GM12891 (cell line): ENCODE results near the gene RASSF9.

Source experiments
- POLR2A ChIP-seq: IDR thresholded peaks from 2 replicates; pipeline ENCODE4 v1.6.1; 2011; ENCODE audit warnings: low read depth, low read length, control low read depth
- SPI1 ChIP-seq: IDR thresholded peaks from 2 replicates; pipeline ENCODE4 v1.6.1; 2011; ENCODE audit warnings: low read depth, low read length, control low read depth

DNA sequence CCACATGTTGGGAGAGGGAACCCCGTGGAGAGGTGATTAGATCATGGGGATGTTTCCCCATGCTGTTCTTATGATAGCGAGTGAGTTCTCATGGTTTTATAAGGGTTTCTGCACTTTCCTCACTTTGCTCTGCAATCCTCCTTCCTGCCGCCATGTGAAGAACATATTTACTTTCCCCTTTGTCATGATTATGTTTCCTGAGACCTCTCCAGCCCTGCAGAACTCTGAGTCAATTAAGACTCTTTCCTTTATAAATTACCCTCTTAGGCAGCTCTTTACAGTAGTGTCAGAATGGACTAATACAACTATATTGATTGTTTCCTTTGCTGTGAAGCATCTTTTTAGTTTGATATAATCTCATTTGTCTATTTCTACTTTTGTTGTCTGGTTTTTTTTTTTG, 13.1 kb upstream of the RASSF9 start:
- TF ChIP-seq POLR2A (no peak), SPI1 (no peak)
